Measurements from ENCODE around the gene COG1. TPM values are rescaled to one million over a fixed set of nuclear protein-coding genes. Genes with fewer than 3 reads are reported as not detected.
A peak's percentile ranks its signal among the peaks of the same experiment; 100 is the strongest.

Gene COG1
- total and polyA plus RNA-seq, 2 of the 8 experiments (the other 6 are each of a cell fraction or from before 2014, with no cell fraction given) = 11.0 to 19.5 TPM

DNA sequence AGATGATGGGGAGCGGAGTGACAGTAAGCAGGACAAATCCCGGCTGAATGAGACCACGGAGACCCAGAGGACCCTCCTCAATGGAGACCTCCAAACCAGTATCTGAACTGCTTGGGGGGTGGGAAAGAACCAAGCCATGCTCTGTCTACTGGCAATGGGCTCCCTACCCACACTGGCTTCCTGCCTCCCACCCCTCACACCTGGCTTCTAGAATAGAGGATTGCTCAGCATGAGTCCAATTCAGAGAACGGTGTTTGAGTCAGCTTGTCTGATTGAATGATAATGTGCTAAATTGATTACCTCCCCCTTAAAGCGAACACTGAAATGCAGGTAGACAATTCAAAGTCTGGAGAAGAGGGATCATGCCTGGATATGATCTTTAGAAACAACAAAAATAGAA, 22.5 kb upstream of the COG1 start:
- Histone ChIP-seq H3K79me1 (ENCODE audit: low read depth, low read length) (no peaks in the 10 kb centered on the region; the same call in none of the 2 replicates), H4K8ac (ENCODE audit: extremely low read depth, insufficient read depth, low read length) (no peak overlapping the region), H3K56ac (replicated peaks; ENCODE audit: insufficient read length, low read depth, low read length) (no peak overlapping the region), H3K14ac (ENCODE audit: insufficient read length) (no peak overlapping the region), H4K20me1 (replicated peaks in 1 of 2; ENCODE audit: control insufficient read depth in 1 of 2, insufficient read depth in 2 of 2, low read length in 2 of 2) (peaks cover 0 to 2% of the 10 kb centered on the region in 2 experiments), H2BK120ac (replicated peaks; ENCODE audit: low read depth, low read length) (no peak overlapping the region), H2BK15ac (ENCODE audit: low read length) (no peak overlapping the region), H4K91ac (replicated peaks; ENCODE audit: insufficient read length, low read length) (no peak overlapping the region), H3K23ac (ENCODE audit: insufficient read length) (no peak overlapping the region), H3K79me2 (ENCODE audit: control insufficient read depth in 1 of 2, insufficient read depth in 2 of 2, low read length in 2 of 2) (no peaks in the 10 kb centered on the region), H2AK5ac (ENCODE audit: low read depth, low read length) (no peak overlapping the region), H2AFZ (ENCODE audit: low read length) (no peak overlapping the region), H3K4me2 (ENCODE audit: insufficient read depth in 1 of 2, low read depth in 2 of 2, low read length in 2 of 2) (no peak overlapping the region; a peak in 1 of 4 replicates), H3K9ac (replicated peaks in 1 of 4; ENCODE audit: extremely low read depth in 1 of 4, low read depth in 3 of 4, low read length in 3 of 4) (0 out of 7 replicates have a peak overlapping the region, but pooled peaks of 1 of the 4 experiments have one; percentile 7), H4K5ac (ENCODE audit: insufficient read length, low read depth, low read length) (no peak overlapping the region), H3K4me1 (replicated peaks in 1 of 4; ENCODE audit: control insufficient read depth in 3 of 4, insufficient read depth in 4 of 4, low read length in 3 of 4) (peaks cover 3 to 11% (median 6%) of the 10 kb centered on the region in 4 experiments; a peak in 6 of 7 replicates), H3K36me3 (ENCODE audit: control insufficient read depth in 2 of 4, insufficient read depth in 4 of 4, low read length in 3 of 4) (peaks cover 0 to 2% (median 0%) of the 10 kb centered on the region in 4 experiments; a peak in 1 of 8 replicates), H3K9me3 (ENCODE audit: insufficient read depth in 2 of 2, low read depth in 1 of 2, low read length in 1 of 2) (no peaks in the 10 kb centered on the region), H2BK5ac (ENCODE audit: low read depth, low read length) (no peak overlapping the region), H3K27me3 (replicated peaks in 1 of 4; ENCODE audit: control insufficient read depth in 3 of 4, extremely low read depth in 1 of 4, insufficient read depth in 3 of 4, low read length in 3 of 4) (peaks cover 10 to 26% (median 24%) of the 10 kb centered on the region in 4 experiments), H3K4me3 (ENCODE audit: extremely low read depth in 1 of 4, insufficient read depth in 2 of 4, low read depth in 3 of 4, low read length in 4 of 4) (no peak overlapping the region), H3K23me2 (ENCODE audit: low read depth, low read length) (peaks cover 9% of the 10 kb centered on the region), H3K27ac (ENCODE audit: low read depth, low read length) (no peak overlapping the region), H2BK20ac (ENCODE audit: low read length) (no peak overlapping the region), H3K4ac (replicated peaks; ENCODE audit: insufficient read length, low read depth, low read length) (no peak overlapping the region), H3K18ac (ENCODE audit: extremely low read depth, low read length) (no peak overlapping the region), H2BK12ac (ENCODE audit: low read depth, low read length) (no peak overlapping the region)
- FAIRE-seq (no peak), DNase-seq (ENCODE audit: low read depth in 1 of 2, low spot score in 2 of 2) (no peak)
- 85% methylated on average over 5 of the region's 5 CpGs; no CpG with 5 or more reads in 1 of the 2 experiments for WGBS, 2 experiments (ENCODE audit: extremely low coverage in 1 of 2, insufficient coverage in 1 of 2, insufficient read length in 1 of 2, insufficient replicate concordance in 2 of 2, low coverage in 1 of 2, low lambda C conversion rate in 2 of 2, missing lambda C conversion rate in 1 of 2)
- ChIA-PET POLR2A (ENCODE audit: partially characterized antibody) (interaction anchor here (0.5 kb wide), 1 partner anchor 359 kb away, joined by 3 read pairs; no protein-coding TSS in a partner anchor), CTCF (ENCODE audit: partially characterized antibody) (interaction anchor here (1.4 to 6.3 kb wide), 5 partner anchors 11 to 610 kb away, joined by 4 to 27 read pairs (median 8); no protein-coding TSS in a partner anchor)
- TF ChIP-seq TCF12 (IDR thresholded peaks at IDR 0.05; ENCODE audit: low read depth, low read length) = 0 out of 2 replicates have a peak, but pooled peaks have one; percentile 51
- no peak for TF ChIP-seq RFX5 (IDR thresholded peaks at IDR 0.05; ENCODE audit: borderline replicate concordance, low read depth, low read length)
